CD4-positive, alpha-beta memory T cell (primary cell): ENCODE data around the gene SLC35F3. TPM values are rescaled to one million over a fixed set of nuclear protein-coding genes. Genes with fewer than 3 reads are reported as not detected.

ENCODE experiments used
- CTCF ChIA-PET: fragments of 350-600 bp; sonication (Branson Sonifier 250); formaldehyde crosslinking; loops from one replicate; lab custom pipeline; 2021; ENCODE audit warnings: inconsistent platforms; ENCODE audit not compliant: partially characterized antibody; lab: Charles Lee
- POLR2A ChIA-PET: fragments of 350-600 bp; sonication (Branson Sonifier 250); formaldehyde crosslinking; loops from one replicate; lab custom pipeline; 2021; ENCODE audit not compliant: partially characterized antibody; lab: Charles Lee
- DNase-seq, 5 donors: peaks; one replicate each; pipeline versions ENCODE4 v3.0.0 to v3.0.0-alpha.2; 2020 to 2022; ENCODE audit warnings: mixed read lengths in 1 of 5
- H3K27ac ChIP-seq: one replicate; pipeline ENCODE4 v1.7.0; 2013; ENCODE audit warnings: low read depth, low read length
- H3K27me3 ChIP-seq: 2 replicates; pipeline ENCODE4 v1.7.0; 2013; ENCODE audit warnings: mild to moderate bottlenecking, low read length, moderate library complexity; ENCODE audit not compliant: insufficient read depth
- H3K36me3 ChIP-seq: 2 replicates; pipeline ENCODE4 v1.7.0; 2013; ENCODE audit warnings: mild to moderate bottlenecking, low read length, moderate library complexity; ENCODE audit not compliant: insufficient read depth
- H3K4me1 ChIP-seq: 2 replicates; pipeline ENCODE4 v1.7.0; 2013; ENCODE audit warnings: mild to moderate bottlenecking, low read length, moderate library complexity; ENCODE audit not compliant: insufficient read depth
- H3K4me3 ChIP-seq, 2 donors: one replicate each; pipeline ENCODE4 v1.7.0; 2013; ENCODE audit warnings: low read length in 2 of 2, mild to moderate bottlenecking in 1 of 2
- H3K9me3 ChIP-seq, 2 donors: one replicate each; pipeline ENCODE4 v1.7.0; 2013; ENCODE audit warnings: low read length in 2 of 2, control low read depth in 1 of 2; ENCODE audit not compliant: control insufficient read depth in 1 of 2
- H3K27ac Mint-ChIP-seq, 7 donors: one replicate each; pipeline ENCODE4 v1.8.0; 2020 to 2021; ENCODE audit warnings: mixed read lengths in 7 of 7, mild to moderate bottlenecking in 6 of 7, inconsistent platforms in 3 of 7, moderate library complexity in 3 of 7
- H3K27me3 Mint-ChIP-seq, 2 donors: one replicate each; pipeline ENCODE4 v1.8.0; 2020 to 2021; ENCODE audit warnings: mixed read lengths in 2 of 2
- H3K36me3 Mint-ChIP-seq, 2 donors: one replicate each; pipeline ENCODE4 v1.8.0; 2020 to 2021; ENCODE audit warnings: mixed read lengths in 2 of 2, inconsistent platforms in 1 of 2, mild to moderate bottlenecking in 1 of 2
- H3K4me1 Mint-ChIP-seq, 4 donors: one replicate each; pipeline ENCODE4 v1.8.0; 2020 to 2021; ENCODE audit warnings: mixed read lengths in 4 of 4, mild to moderate bottlenecking in 1 of 4
- H3K4me3 Mint-ChIP-seq, 8 donors: one replicate each; pipeline ENCODE4 v1.8.0; 2020 to 2021; ENCODE audit warnings: mixed read lengths in 8 of 8, mild to moderate bottlenecking in 7 of 8, moderate library complexity in 6 of 8, inconsistent platforms in 3 of 8
- H3K9me3 Mint-ChIP-seq, 8 donors: one replicate each; pipeline ENCODE4 v1.8.0; 2020 to 2021; ENCODE audit warnings: mixed read lengths in 8 of 8, mild to moderate bottlenecking in 5 of 8, inconsistent platforms in 3 of 8, moderate library complexity in 1 of 8
- intact Hi-C: fragments of 100-400 bp; cut with micrococcal nuclease; formaldehyde crosslinking; loops from one replicate; pipeline ENCODE4 v1.15.1; 2023
- polyA plus RNA-seq, 2 donors: library from polyadenylated mRNA; unstranded; fragments of 300-500 nt; fragmentation: Illumina TruSeq; gene quantifications; one replicate each; pipeline ENCODE4 v1.2.3, GENCODE V29; 2021
- total RNA-seq, 2 experiments: library from RNA; stranded (reverse); gene quantifications; one replicate each; pipeline ENCODE4 v1.2.3, GENCODE V29; 2021

The SLC35F3 gene
- total and polyA plus RNA-seq, 4 experiments from 2014 or later, result 0.12 to 0.84 TPM; not detected in 2

- H3K36me3 Mint-ChIP-seq, result no peaks in the 10 kb centered on the region
- H3K27me3 Mint-ChIP-seq, result peaks cover 5 to 10% of the 10 kb centered on the region in 2 donors
- H3K4me3 Mint-ChIP-seq, result no peak overlapping the region
- CTCF ChIA-PET, result no interaction called here
- no peak for DNase-seq
- no peak overlapping the region for H3K27ac Mint-ChIP-seq
- Histone ChIP-seq H3K4me3 (no peak overlapping the region), H3K9me3 (no peaks in the 10 kb centered on the region), H3K27me3 (no peaks in the 10 kb centered on the region), H3K27ac (no peak overlapping the region), H3K4me1 (no peaks in the 10 kb centered on the region), H3K36me3 (no peaks in the 10 kb centered on the region)
- H3K9me3 Mint-ChIP-seq, result peaks cover 0 to 15% (median 4%) of the 10 kb centered on the region in 8 donors
- POLR2A ChIA-PET, result no interaction called here
- intact Hi-C loops, result no loop called here
- no peaks in the 10 kb centered on the region for H3K4me1 Mint-ChIP-seq
Measured at GRCh38 chr1:233912447-233912846, 8.0 kb downstream of the SLC35F3 start.

DNA sequence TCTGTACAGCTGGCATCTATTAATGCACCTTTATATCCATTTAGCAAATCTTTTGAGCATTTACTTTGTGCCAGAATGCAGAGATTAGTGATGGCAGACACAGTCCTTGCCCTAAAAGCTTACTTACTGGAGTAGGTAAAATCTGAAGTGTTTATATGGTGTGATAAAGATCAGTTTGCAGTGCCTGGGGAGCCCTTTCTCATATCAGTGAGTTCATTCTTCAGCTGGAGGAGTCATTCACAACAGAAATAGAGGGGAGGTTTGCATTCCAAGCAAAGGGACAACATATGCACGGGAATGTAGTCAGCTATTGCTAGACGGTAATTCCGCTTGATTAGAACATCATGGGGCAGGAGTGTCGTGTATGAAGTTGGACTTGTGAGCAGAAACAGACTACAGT lies 8.4 kb downstream of the SLC35F3 start:
- Histone ChIP-seq H3K36me3 (no peaks in the 10 kb centered on the region), H3K27me3 (no peaks in the 10 kb centered on the region), H3K4me1 (no peaks in the 10 kb centered on the region), H3K9me3 (no peaks in the 10 kb centered on the region), H3K27ac (no peak overlapping the region), H3K4me3 (no peak overlapping the region)
- no peak overlapping the region for H3K27ac Mint-ChIP-seq
- H3K4me1 Mint-ChIP-seq, result no peaks in the 10 kb centered on the region
- intact Hi-C loops, result no loop called here
- no peak overlapping the region for H3K4me3 Mint-ChIP-seq
- DNase-seq, result no peak
- ChIA-PET POLR2A (no interaction called here), CTCF (no interaction called here)
- no peaks in the 10 kb centered on the region for H3K36me3 Mint-ChIP-seq
- peaks cover 4 to 10% of the 10 kb centered on the region in 2 donors for H3K27me3 Mint-ChIP-seq
- H3K9me3 Mint-ChIP-seq, result peaks cover 0 to 15% (median 4%) of the 10 kb centered on the region in 8 donors

DNA sequence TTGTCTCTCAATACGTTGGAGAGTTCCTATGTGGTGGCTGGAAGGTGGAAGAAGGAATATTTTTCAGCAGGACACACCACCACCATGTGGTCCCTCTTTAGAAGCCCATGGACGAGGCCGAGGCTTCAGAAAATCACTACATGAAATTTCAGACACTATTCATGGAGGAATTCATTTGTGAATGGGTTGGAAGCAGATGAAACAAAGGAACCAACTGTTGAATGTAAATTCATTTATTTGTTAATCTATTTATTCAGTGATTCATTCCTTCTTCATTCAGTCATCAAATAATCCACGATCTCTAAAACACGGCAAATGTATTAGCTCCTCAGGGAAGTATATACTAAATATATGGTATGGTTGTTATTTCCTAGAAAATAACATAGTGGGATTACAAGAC lies 12.2 kb downstream of the SLC35F3 start:
- H3K4me1 ChIP-seq, result no peaks in the 10 kb centered on the region
- H3K4me3 Mint-ChIP-seq, result no peak overlapping the region
- no peak overlapping the region for H3K27ac Mint-ChIP-seq
- intact Hi-C loops, result no loop called here
- DNase-seq, result no peak
- no peaks in the 10 kb centered on the region for H3K27me3 ChIP-seq
- no peaks in the 10 kb centered on the region for H3K9me3 ChIP-seq
- no peaks in the 10 kb centered on the region for H3K36me3 ChIP-seq
- CTCF ChIA-PET, result no interaction called here
- peaks cover 3 to 15% (median 5%) of the 10 kb centered on the region in 8 donors for H3K9me3 Mint-ChIP-seq
- H3K27me3 Mint-ChIP-seq, result peaks cover 0 to 2% of the 10 kb centered on the region in 2 donors
- POLR2A ChIA-PET, result no interaction called here
- no peak overlapping the region for H3K27ac ChIP-seq
- H3K4me1 Mint-ChIP-seq, result no peaks in the 10 kb centered on the region
- no peaks in the 10 kb centered on the region for H3K36me3 Mint-ChIP-seq
- H3K4me3 ChIP-seq, result no peak overlapping the region

DNA sequence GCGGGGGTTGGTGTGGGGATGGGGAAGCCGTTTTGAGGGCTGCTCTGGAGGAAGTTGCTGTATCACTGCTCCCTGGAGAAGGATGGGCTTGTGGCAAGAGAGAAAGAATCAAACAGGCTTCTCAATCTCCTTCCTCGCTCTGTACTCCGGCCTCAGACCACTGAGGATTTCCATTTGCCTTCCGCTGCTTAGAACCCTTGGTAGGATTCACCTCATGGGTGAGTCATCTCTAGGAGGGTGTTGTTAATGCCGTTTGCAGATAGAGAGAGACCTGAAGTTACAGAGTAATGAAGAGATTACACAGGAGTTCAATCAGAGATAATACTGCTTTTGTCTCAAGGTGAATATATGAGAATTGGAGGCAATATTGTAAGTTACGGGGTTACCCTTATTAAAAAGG lies 15.3 kb downstream of the SLC35F3 start:
- no peaks in the 10 kb centered on the region for H3K4me1 ChIP-seq
- no peaks in the 10 kb centered on the region for H3K4me1 Mint-ChIP-seq
- DNase-seq, result no peak
- H3K27me3 ChIP-seq, result no peaks in the 10 kb centered on the region
- no peak overlapping the region for H3K4me3 ChIP-seq
- intact Hi-C loops, result no loop called here
- H3K27me3 Mint-ChIP-seq, result peaks cover 0 to 2% of the 10 kb centered on the region in 2 donors
- H3K9me3 ChIP-seq, result no peaks in the 10 kb centered on the region
- H3K27ac ChIP-seq, result no peak overlapping the region
- no peaks in the 10 kb centered on the region for H3K36me3 Mint-ChIP-seq
- H3K9me3 Mint-ChIP-seq, result peaks cover 0 to 29% (median 11%) of the 10 kb centered on the region in 8 donors
- H3K4me3 Mint-ChIP-seq, result no peak overlapping the region
- no peaks in the 10 kb centered on the region for H3K36me3 ChIP-seq
- CTCF ChIA-PET, result no interaction called here
- POLR2A ChIA-PET, result no interaction called here
- no peak overlapping the region for H3K27ac Mint-ChIP-seq

- H3K27ac ChIP-seq, result no peak overlapping the region
- H3K27me3 ChIP-seq, result no peaks in the 10 kb centered on the region
- CTCF ChIA-PET, result no interaction called here
- H3K4me1 ChIP-seq, result no peaks in the 10 kb centered on the region
- Mint-ChIP-seq H3K4me3 (no peak overlapping the region), H3K27me3 (peaks cover 4% of the 10 kb centered on the region in 2 donors), H3K36me3 (no peaks in the 10 kb centered on the region), H3K9me3 (peaks cover 0 to 15% (median 6%) of the 10 kb centered on the region in 8 donors), H3K4me1 (no peaks in the 10 kb centered on the region), H3K27ac (no peak overlapping the region)
- intact Hi-C loops, result no loop called here
- no peaks in the 10 kb centered on the region for H3K9me3 ChIP-seq
- POLR2A ChIA-PET, result no interaction called here
- H3K36me3 ChIP-seq, result no peaks in the 10 kb centered on the region
- no peak for DNase-seq
- no peak overlapping the region for H3K4me3 ChIP-seq
Measured at GRCh38 chr1:233928123-233928522, 23.6 kb downstream of the SLC35F3 start.

DNA sequence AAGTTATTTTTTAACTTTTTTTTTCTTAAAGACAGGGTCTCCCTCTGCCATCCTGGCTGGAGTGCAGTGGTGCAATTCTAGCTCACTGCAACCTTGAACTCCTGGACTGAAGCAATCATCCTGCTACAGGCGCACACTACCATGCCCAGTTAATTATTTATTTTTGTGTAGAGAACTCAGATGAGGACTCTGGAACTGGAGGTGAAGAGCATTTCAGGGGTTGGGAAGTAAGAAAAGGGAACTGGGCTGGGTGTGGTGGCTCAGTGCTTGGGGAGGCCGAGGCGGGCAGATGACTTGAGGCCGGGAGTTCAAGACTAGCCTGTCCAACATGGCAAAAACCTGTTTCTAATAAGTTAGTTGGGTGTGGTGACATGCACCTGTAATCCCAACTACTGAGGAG lies 28.9 kb downstream of the SLC35F3 start:
- ChIA-PET CTCF (no interaction called here), POLR2A (no interaction called here)
- no peak overlapping the region for H3K4me3 Mint-ChIP-seq

DNA sequence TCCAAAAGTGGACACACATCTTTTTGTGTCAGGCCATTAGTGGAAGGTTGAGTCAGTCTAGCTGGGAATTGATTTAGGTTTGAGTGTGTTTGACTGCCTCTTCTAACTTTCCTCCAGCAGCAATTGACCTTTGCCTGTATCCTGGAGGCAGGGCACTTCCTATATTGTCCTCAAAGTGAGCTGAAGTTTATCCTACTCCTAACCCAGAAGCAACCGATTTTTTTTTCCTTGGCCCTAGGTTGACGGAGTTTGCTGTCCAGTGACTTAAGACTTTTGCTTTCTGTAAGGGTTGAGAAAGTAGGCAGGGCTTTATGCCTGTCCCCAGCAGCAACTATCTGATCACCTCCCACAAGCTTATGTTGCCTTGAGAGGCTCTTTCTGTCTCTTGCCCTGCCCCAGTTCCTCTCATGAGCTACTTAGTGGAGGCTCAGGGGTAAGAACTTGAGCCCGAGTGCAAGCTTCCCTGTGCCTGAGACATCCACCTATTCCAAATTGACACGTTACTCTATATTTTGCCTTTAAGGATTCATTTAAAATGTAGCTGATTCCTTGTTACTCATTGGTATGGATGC lies 30.9 kb downstream of the SLC35F3 start:
- Mint-ChIP-seq H3K36me3 (no peaks in the 10 kb centered on the region), H3K27ac (no peak overlapping the region), H3K9me3 (peaks cover 0 to 4% (median 0%) of the 10 kb centered on the region in 8 donors), H3K4me3 (no peak overlapping the region), H3K27me3 (peaks cover 4 to 18% of the 10 kb centered on the region in 2 donors), H3K4me1 (no peaks in the 10 kb centered on the region)
- H3K36me3 ChIP-seq, result no peaks in the 10 kb centered on the region
- POLR2A ChIA-PET, result no interaction called here
- no peak overlapping the region for H3K27ac ChIP-seq
- CTCF ChIA-PET, result no interaction called here
- H3K9me3 ChIP-seq, result no peaks in the 10 kb centered on the region
- no peak for DNase-seq
- H3K27me3 ChIP-seq, result no peaks in the 10 kb centered on the region
- intact Hi-C loops, result no loop called here
- no peak overlapping the region for H3K4me3 ChIP-seq
- H3K4me1 ChIP-seq, result no peaks in the 10 kb centered on the region

More for the DNA sequence above, 28.9 kb downstream of the SLC35F3 start:
- Histone ChIP-seq H3K4me3 (no peak overlapping the region), H3K9me3 (no peaks in the 10 kb centered on the region), H3K36me3 (no peaks in the 10 kb centered on the region), H3K27me3 (no peaks in the 10 kb centered on the region), H3K27ac (no peak overlapping the region), H3K4me1 (no peaks in the 10 kb centered on the region)
- intact Hi-C loops, result no loop called here
- H3K27ac Mint-ChIP-seq, result no peak overlapping the region
- peaks cover 0 to 3% (median 0%) of the 10 kb centered on the region in 8 donors for H3K9me3 Mint-ChIP-seq
- no peak for DNase-seq
- peaks cover 4 to 13% of the 10 kb centered on the region in 2 donors for H3K27me3 Mint-ChIP-seq
- H3K4me1 Mint-ChIP-seq, result no peaks in the 10 kb centered on the region
- no peaks in the 10 kb centered on the region for H3K36me3 Mint-ChIP-seq
